ENCODE results near the gene OR2C1.

- TF ChIP-seq CTCF (IDR thresholded peaks at IDR 0.05) (no peak), CHD4 (IDR thresholded peaks at IDR 0.05; ENCODE audit: borderline replicate concordance) (no peak), HOXA7 (CRISPR knock-in tag; IDR thresholded peaks at IDR 0.05) (no peak), SREBF2 (IDR thresholded peaks at IDR 0.05) (no peak), POLR2A (IDR thresholded peaks at IDR 0.05; ENCODE audit: low read length) (no peak), ELK1 (IDR thresholded peaks at IDR 0.05; ENCODE audit: low read depth, low read length) (no peak), CBX8 (IDR thresholded peaks at IDR 0.05) (no peak), PBX3 (IDR thresholded peaks at IDR 0.05) (no peak), HOXB13 (CRISPR knock-in tag; IDR thresholded peaks at IDR 0.05; ENCODE audit: low read depth) (no peak), MAFK (IDR thresholded peaks at IDR 0.05; ENCODE audit: partially characterized antibody) (no peak), CEBPB (IDR thresholded peaks at IDR 0.05) (no peak), EP300 (IDR thresholded peaks at IDR 0.05) (no peak)
These were observed 8.1 kb upstream of the OR2C1 start for GRCh38 chr16:3347586-3347985.

Data from A549 (cell line).